Thymus (tissue), 11 donors: ENCODE measurements around the gene VSX1. TPM values are rescaled to one million over a fixed set of nuclear protein-coding genes. Genes with fewer than 3 reads are reported as not detected.

Experiments
- DNase-seq, 9 donors: peaks; one replicate each; pipeline ENCODE4 v3.0.0-alpha.2; 2013; ENCODE audit warnings: low spot score in 9 of 9, low read depth in 6 of 9, missing footprints in 1 of 9
- H3K27ac ChIP-seq, 2 donors: one replicate each; pipeline ENCODE4 v1.5.1; 2013; ENCODE audit warnings: control low read depth in 1 of 2, low read depth in 1 of 2, low read length in 1 of 2, mild to moderate bottlenecking in 1 of 2, moderate library complexity in 1 of 2
- H3K27me3 ChIP-seq, 2 donors: one replicate each; pipeline ENCODE4 v1.5.1; 2013; ENCODE audit warnings: low read length in 1 of 2; ENCODE audit not compliant: control insufficient read depth in 2 of 2, insufficient read depth in 1 of 2
- H3K36me3 ChIP-seq, 2 donors: one replicate each; pipeline ENCODE4 v1.5.1; 2013; ENCODE audit warnings: low read length in 1 of 2, mild to moderate bottlenecking in 1 of 2, moderate library complexity in 1 of 2; ENCODE audit not compliant: control insufficient read depth in 2 of 2, insufficient read depth in 2 of 2
- H3K4me1 ChIP-seq, 2 donors: one replicate each; pipeline ENCODE4 v1.5.1; 2013; ENCODE audit warnings: low read length in 2 of 2; ENCODE audit not compliant: control insufficient read depth in 2 of 2, insufficient read depth in 2 of 2
- H3K4me3 ChIP-seq, 2 donors: one replicate each; pipeline ENCODE4 v1.5.1; 2013; ENCODE audit warnings: low read length in 2 of 2, control low read depth in 1 of 2, mild to moderate bottlenecking in 1 of 2
- H3K9me3 ChIP-seq, 2 donors: one replicate each; pipeline ENCODE4 v1.5.1; 2013; ENCODE audit warnings: low read length in 1 of 2, mild to moderate bottlenecking in 1 of 2; ENCODE audit not compliant: control insufficient read depth in 2 of 2, insufficient read depth in 1 of 2
- WGBS: extraction: QIAGEN DNeasy Blood & Tissue Kit; methylation state at CpG from one replicate; pipeline ENCODE4 v1.1.7; 2013; 5-methylcytosine and 5-hydroxymethylcytosine counted together
- polyA plus RNA-seq: library from polyadenylated mRNA; stranded (reverse); fragments of 200-250 nt; gene quantifications from one replicate; pipeline ENCODE4 v1.2.3, GENCODE V29; 2013
- total RNA-seq: library from RNA; stranded (reverse); fragments of 120-200 nt; gene quantifications from one replicate; pipeline ENCODE4 v1.2.4, GENCODE V29; 2013
- donor health status: healthy.

The VSX1 gene
- total and polyA plus RNA-seq, 2 donors = 0.09 to 0.21 TPM

DNA sequence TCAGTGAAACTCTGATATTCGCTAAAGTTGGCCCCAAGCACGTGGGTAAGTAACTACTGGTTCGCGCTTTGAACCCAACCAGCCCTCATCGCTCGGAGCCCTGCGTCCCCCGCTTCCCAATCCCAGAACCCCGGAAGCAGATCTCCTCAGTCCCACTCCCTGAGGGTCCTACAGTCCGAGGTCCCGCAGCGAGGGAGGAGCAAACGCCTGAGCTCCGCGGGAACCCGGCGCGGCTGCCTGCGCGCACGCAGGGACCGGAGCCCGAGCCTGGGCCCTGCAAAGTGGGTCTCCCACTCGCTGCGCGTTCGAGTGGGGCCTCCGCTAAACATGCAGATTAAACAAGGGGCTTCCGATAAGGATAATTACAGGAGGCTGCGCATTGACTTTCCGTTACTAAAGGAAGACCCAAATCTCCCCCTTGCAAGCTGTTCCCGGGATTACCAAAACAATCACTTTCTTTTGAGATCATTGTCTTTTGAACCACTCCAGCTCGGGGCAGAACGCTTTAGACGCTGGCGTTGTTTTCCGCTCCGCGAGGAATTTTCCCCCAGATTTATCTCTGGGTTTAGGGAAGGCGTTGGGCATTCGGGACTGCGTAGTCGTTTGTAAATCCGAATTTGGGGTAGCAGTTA lies 1.3 kb upstream of the VSX1 start:
- Histone ChIP-seq H3K27ac (no peak overlapping the region), H3K36me3 (no peaks in the 10 kb centered on the region), H3K4me3 (no peak overlapping the region), H3K9me3 (peaks cover 0 to 4% of the 10 kb centered on the region in 2 donors), H3K4me1 (peaks cover 21 to 29% of the 10 kb centered on the region in 2 donors), H3K27me3 (peaks cover 56 to 82% of the 10 kb centered on the region in 2 donors)
- 9% methylated on average over 44 of the region's 44 CpGs for WGBS
- peak in 1 of 9 donors; percentile 14 for DNase-seq

DNA sequence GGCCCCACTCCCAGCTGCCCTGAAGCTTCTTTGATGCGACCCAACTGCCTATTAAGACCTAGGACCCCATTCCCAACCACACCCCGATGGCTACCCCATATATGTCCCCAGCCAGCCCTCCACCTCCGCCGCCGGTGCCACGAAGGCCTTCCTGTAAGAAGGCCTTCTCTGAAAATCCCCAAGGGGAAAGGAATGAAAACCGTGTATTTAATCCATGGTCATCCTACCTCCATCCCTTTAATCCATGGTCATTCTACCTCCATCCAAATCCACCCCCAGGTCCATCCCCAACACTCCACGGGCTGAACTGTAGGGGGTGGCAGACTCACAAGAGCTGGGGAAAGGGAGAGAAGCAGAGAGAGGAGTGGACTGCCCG lies 545 bp upstream of the VSX1 start:
- Histone ChIP-seq H3K27ac (no peak overlapping the region), H3K4me3 (no peak overlapping the region), H3K9me3 (peaks cover 0 to 4% of the 10 kb centered on the region in 2 donors), H3K36me3 (no peaks in the 10 kb centered on the region), H3K4me1 (peaks cover 21 to 28% of the 10 kb centered on the region in 2 donors), H3K27me3 (peaks cover 63 to 90% of the 10 kb centered on the region in 2 donors)
- peak in 1 of 9 donors; percentile 25 for DNase-seq
- WGBS = 32% methylated on average over 9 of the region's 9 CpGs

GRCh38 chr20:25081065-25081729 lies 744 bp downstream of the VSX1 start:
- DNase-seq = peak in 4 of 9 donors; percentile 55 to 88 (median 66)
- H3K27ac ChIP-seq = no peak overlapping the region
- peaks cover 71 to 100% of the 10 kb centered on the region in 2 donors for H3K27me3 ChIP-seq
- peak overlapping the region in 1 of 2 donors; percentile 29 for H3K4me3 ChIP-seq
- peaks cover 21 to 28% of the 10 kb centered on the region in 2 donors for H3K4me1 ChIP-seq
- H3K9me3 ChIP-seq = peaks cover 0 to 4% of the 10 kb centered on the region in 2 donors
- H3K36me3 ChIP-seq = no peaks in the 10 kb centered on the region
- WGBS = 10% methylated on average over 54 of the region's 54 CpGs

GRCh38 chr20:25079171-25079570 lies 2.8 kb downstream of the VSX1 start:
- Histone ChIP-seq H3K4me3 (no peak overlapping the region), H3K27ac (no peak overlapping the region), H3K9me3 (no peaks in the 10 kb centered on the region), H3K36me3 (no peaks in the 10 kb centered on the region), H3K4me1 (peaks cover 11 to 22% of the 10 kb centered on the region in 2 donors), H3K27me3 (peaks cover 72 to 91% of the 10 kb centered on the region in 2 donors)
- 75% methylated on average over 4 of the region's 4 CpGs for WGBS
- DNase-seq = no peak

DNA sequence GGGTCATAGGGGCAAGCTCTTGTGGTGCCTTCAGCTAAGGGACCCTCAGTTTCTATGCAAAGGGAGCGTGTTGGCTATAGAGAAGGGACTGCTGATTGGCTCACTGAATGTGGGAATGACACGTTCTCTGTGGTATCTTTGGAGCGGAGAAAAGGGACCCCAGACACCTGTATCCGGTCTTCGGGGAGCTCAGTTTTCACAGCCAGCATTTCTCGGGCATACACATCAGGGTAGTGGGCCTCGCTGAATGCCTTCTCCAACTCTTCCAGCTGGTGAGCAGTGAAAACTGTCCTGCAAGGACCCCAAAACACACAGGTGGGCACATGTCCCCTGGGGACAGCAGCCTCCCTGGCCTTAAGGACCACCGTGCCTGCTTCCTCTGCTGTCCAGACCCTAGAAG lies 3.3 kb downstream of the VSX1 start:
- Histone ChIP-seq H3K36me3 (no peaks in the 10 kb centered on the region), H3K27me3 (peaks cover 68 to 87% of the 10 kb centered on the region in 2 donors), H3K9me3 (no peaks in the 10 kb centered on the region), H3K27ac (no peak overlapping the region), H3K4me1 (peaks cover 6 to 20% of the 10 kb centered on the region in 2 donors), H3K4me3 (no peak overlapping the region)
- WGBS = 87% methylated on average over 8 of the region's 8 CpGs
- peak in 1 of 9 donors; percentile 20 for DNase-seq

DNA sequence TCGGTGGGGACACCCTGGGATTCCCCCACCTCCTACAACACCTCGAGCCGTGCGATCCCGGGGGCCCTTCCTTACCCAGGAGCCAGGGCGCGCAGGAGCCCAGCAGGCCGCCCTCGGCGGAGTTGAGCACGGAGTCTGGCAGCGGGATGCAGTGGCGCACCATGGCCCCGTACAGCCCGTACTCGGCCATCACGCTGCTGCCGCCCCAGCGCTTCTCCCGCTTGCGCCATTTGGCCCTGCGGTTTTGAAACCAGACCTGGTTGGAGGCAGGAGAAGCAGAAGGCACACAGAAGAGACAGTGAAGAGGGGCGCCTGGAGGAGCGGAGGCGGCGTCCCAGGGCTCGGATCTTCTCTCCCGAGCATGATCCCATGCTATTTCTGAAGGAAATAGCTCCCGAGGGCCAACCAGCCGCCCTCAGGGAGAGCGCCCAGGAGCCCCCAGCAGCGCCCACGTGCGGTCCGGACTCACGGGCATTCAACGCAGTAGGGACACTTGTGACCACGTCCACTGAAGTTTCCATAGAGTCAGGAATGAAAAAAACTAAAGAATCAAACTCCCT lies 4.3 kb downstream of the VSX1 start:
- no peaks in the 10 kb centered on the region for H3K9me3 ChIP-seq
- no peak for DNase-seq
- WGBS = 7% methylated on average over 38 of the region's 38 CpGs
- H3K4me3 ChIP-seq = no peak overlapping the region
- peaks cover 59 to 85% of the 10 kb centered on the region in 2 donors for H3K27me3 ChIP-seq
- H3K27ac ChIP-seq = no peak overlapping the region
- H3K4me1 ChIP-seq = peaks cover 0 to 20% of the 10 kb centered on the region in 2 donors
- no peaks in the 10 kb centered on the region for H3K36me3 ChIP-seq

DNA sequence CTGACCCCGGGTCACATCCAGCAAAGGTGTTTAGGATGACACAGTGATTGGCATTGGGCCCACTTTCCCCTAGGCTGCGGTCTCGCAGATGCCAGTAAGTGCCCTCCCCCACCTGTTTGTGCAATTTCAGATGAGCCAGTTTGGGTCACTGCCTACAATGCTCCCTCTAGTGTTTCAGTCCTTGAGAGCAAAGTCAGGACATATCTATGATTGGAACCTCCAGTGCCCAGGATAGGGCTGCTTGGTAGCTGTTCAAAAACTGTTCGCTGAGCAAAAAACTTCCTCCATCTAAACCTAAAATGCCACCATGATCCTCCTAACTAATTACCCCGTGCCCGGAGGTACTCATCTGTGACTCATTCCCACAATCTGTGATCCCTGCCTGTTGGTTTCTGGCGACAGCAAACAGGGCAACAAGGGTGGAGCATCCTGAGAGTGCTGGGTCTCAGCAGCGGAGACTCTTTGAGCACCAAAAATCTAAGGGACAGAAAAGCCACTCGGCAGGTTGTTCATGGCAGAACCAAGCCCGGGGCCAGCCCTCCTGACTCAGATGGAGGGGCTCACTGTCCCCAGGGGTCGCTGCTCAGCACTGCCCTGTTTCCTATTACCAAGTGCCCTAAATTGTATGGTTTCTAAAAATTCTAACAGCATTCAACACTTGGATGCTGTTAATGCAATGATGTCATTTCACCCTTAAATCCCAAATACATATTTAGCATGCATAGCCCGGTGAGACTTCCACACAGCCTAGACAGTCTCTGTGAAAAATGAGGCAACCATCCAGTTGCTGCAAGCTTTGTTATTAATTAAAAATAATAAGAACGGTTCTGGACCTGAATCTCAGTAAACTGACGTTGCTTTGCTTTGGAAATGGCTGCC lies 5.0 kb downstream of the VSX1 start:
- peaks cover 0 to 17% of the 10 kb centered on the region in 2 donors for H3K4me1 ChIP-seq
- DNase-seq = peak in 1 of 9 donors; percentile 57
- H3K36me3 ChIP-seq = no peaks in the 10 kb centered on the region
- H3K27ac ChIP-seq = no peak overlapping the region
- peaks cover 56 to 83% of the 10 kb centered on the region in 2 donors for H3K27me3 ChIP-seq
- no peak overlapping the region for H3K4me3 ChIP-seq
- no peaks in the 10 kb centered on the region for H3K9me3 ChIP-seq
- 47% methylated on average over 14 of the region's 14 CpGs for WGBS

- Histone ChIP-seq H3K4me1 (peaks cover 0 to 9% of the 10 kb centered on the region in 2 donors), H3K4me3 (no peak overlapping the region), H3K9me3 (no peaks in the 10 kb centered on the region), H3K36me3 (no peaks in the 10 kb centered on the region), H3K27me3 (peaks cover 49 to 83% of the 10 kb centered on the region in 2 donors), H3K27ac (no peak overlapping the region)
- DNase-seq = no peak
- 94% methylated on average over 2 of the region's 2 CpGs for WGBS
Observed at GRCh38 chr20:25076201-25076600, 5.7 kb downstream of the VSX1 start.
